HG03432 (cell line): ENCODE measurements around the gene COX4I2.

Experiments used
- ATAC-seq: cut with Tn5 transposase; IDR thresholded peaks from one replicate; pipeline ENCODE4 v1.9.1; 2021; ENCODE audit warnings: mild to moderate bottlenecking, moderate library complexity; ENCODE audit not compliant: unreplicated experiment

COX4I2 gene

GRCh38 chr20:31674895-31675827 is 37.4 kb downstream of the COX4I2 start:
- peak; percentile 79 for ATAC-seq

- ATAC-seq = peak; percentile 58
Measured at GRCh38 chr20:31675828-31676608, 38.3 kb downstream of the COX4I2 start.

- no peak for ATAC-seq
Measured at GRCh38 chr20:31676609-31676989, 38.9 kb downstream of the COX4I2 start.

GRCh38 chr20:31677553-31678260 is 40.0 kb downstream of the COX4I2 start:
- ATAC-seq = no peak

- ATAC-seq = no peak
Measured at GRCh38 chr20:31678389-31679356, 41.0 kb downstream of the COX4I2 start.

- no peak for ATAC-seq
Measured at GRCh38 chr20:31679357-31680285, 41.9 kb downstream of the COX4I2 start.

- ATAC-seq = no peak
Measured at GRCh38 chr20:31680286-31681127, 42.8 kb downstream of the COX4I2 start.

GRCh38 chr20:31681128-31681727 is 43.5 kb downstream of the COX4I2 start:
- no peak for ATAC-seq

GRCh38 chr20:31681769-31682168 is 44.1 kb downstream of the COX4I2 start:
- no peak for ATAC-seq

- ATAC-seq = no peak
Measured at GRCh38 chr20:31682352-31682751, 44.6 kb downstream of the COX4I2 start.

GRCh38 chr20:31682927-31683326 is 45.2 kb downstream of the COX4I2 start:
- ATAC-seq = no peak

GRCh38 chr20:31684153-31685015 is 46.7 kb downstream of the COX4I2 start:
- peak; percentile 57 for ATAC-seq

GRCh38 chr20:31685853-31686643 is 48.3 kb downstream of the COX4I2 start:
- no peak for ATAC-seq

- ATAC-seq = no peak
Measured at GRCh38 chr20:31687777-31688176, 50.1 kb downstream of the COX4I2 start.

GRCh38 chr20:31689141-31689540 is 51.4 kb downstream of the COX4I2 start:
- no peak for ATAC-seq

GRCh38 chr20:31690124-31690666 is 52.5 kb downstream of the COX4I2 start:
- no peak for ATAC-seq
